Ovary (tissue), 3 donors: ENCODE data around the gene CALCOCO2.

Experiments used
- CTCF ChIP-seq, 3 donors: fragments of 450-650 bp in 2 of 3; fragments of 200-600 bp in 1 of 3; IDR thresholded peaks; one replicate each; pipeline versions ENCODE4 v1.5.1 to v1.8.0; 2016 to 2022; ENCODE audit warnings: antibody characterized with exemption in 3 of 3, mild to moderate bottlenecking in 1 of 3
- POLR2A ChIP-seq: fragments of 450-650 bp; IDR thresholded peaks from one replicate; pipeline ENCODE4 v1.6.1; 2017; ENCODE audit warnings: antibody characterized with exemption, mild to moderate bottlenecking, moderate library complexity
- donor health status: DM: no; HTN: no; CAD: no.

GRCh38 chr17:48815311-48815710 is 15.5 kb upstream of the CALCOCO2 start:
- TF ChIP-seq CTCF (IDR thresholded peaks at IDR 0.05) (no peak), POLR2A (no peak)
